BLaER1 (cell line): ENCODE measurements around the gene SNAP23.
"Not testable (repeated sequence)": the region's sequence is repeated elsewhere in the genome, so short reads cannot be mapped to it uniquely, and the experiment has no call there.

Experiments
- H3K27ac ChIP-seq: shearing (Covaris generic); formaldehyde crosslinking; 2 replicates; pipeline ENCODE4 v1.8.1; 2022
- H3K27me3 ChIP-seq: shearing (Covaris generic); formaldehyde crosslinking; 2 replicates; pipeline ENCODE4 v1.8.1; 2022
- H3K36me3 ChIP-seq: shearing (Covaris generic); formaldehyde crosslinking; 2 replicates; pipeline ENCODE4 v1.8.1; 2022
- H3K4me1 ChIP-seq: shearing (Covaris generic); formaldehyde crosslinking; 2 replicates; pipeline ENCODE4 v1.8.1; 2022
- H3K4me2 ChIP-seq: shearing (Covaris generic); formaldehyde crosslinking; 2 replicates; pipeline ENCODE4 v1.8.1; 2022
- H3K4me3 ChIP-seq: shearing (Covaris generic); formaldehyde crosslinking; 2 replicates; pipeline ENCODE4 v1.8.1; 2022
- H3K9ac ChIP-seq: shearing (Covaris generic); formaldehyde crosslinking; 2 replicates; pipeline ENCODE4 v1.8.1; 2022
- H3K9me3 ChIP-seq: shearing (Covaris generic); formaldehyde crosslinking; 2 replicates; pipeline ENCODE4 v1.8.1; 2022
- H4K20me1 ChIP-seq: shearing (Covaris generic); formaldehyde crosslinking; 2 replicates; pipeline ENCODE4 v1.8.1; 2022
- Cebpa-rat ChIP-seq: shearing (Covaris generic); IDR thresholded peaks from 2 replicates; pipeline ENCODE4 v1.8.1; 2022

Gene SNAP23

GRCh38 chr15:42549741-42550392 is 54.4 kb downstream of the SNAP23 start:
- peak overlapping the region; percentile 88 for H3K4me3 ChIP-seq
- H3K27ac ChIP-seq, result peak overlapping the region; percentile 82
- H3K9ac ChIP-seq, result peak overlapping the region; percentile 88
- H3K27me3 ChIP-seq, result no peaks in the 10 kb centered on the region
- H3K36me3 ChIP-seq, result peaks cover 38% of the 10 kb centered on the region
- H3K4me1 ChIP-seq, result peaks cover 44% of the 10 kb centered on the region
- H3K9me3 ChIP-seq, result no peaks in the 10 kb centered on the region
- peaks cover 36% of the 10 kb centered on the region for H4K20me1 ChIP-seq
- H3K4me2 ChIP-seq, result peak overlapping the region; percentile 87
- no peak for TF ChIP-seq Cebpa-rat

DNA sequence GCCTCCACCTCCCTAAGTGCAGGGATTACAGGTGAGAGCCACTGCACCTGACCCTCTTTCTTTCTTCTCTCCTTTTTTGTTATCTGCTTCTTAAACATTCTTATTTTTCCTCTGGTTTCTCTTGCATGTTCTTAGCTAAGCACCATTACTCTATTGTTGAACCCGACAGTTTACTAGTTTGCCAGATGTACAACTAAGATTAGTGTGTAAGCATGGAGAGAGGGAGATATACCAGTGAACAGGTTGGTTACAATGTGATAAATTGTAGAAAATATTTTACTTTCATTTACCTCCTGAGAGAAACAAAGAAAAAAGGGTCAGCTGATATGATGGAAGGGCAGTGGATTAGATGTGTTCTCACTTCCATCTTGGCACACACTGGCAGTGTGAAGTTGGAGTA is 58.1 kb downstream of the SNAP23 start:
- TF ChIP-seq Cebpa-rat, result no peak
- H3K27ac ChIP-seq, result no peak overlapping the region
- no peak overlapping the region for H3K4me2 ChIP-seq
- H3K4me1 ChIP-seq, result peaks cover 19% of the 10 kb centered on the region
- peaks cover 48% of the 10 kb centered on the region for H4K20me1 ChIP-seq
- H3K36me3 ChIP-seq, result peaks cover 56% of the 10 kb centered on the region
- no peak overlapping the region; the same call in 1 of the 2 replicates for H3K9ac ChIP-seq
- no peaks in the 10 kb centered on the region; the same call in 1 of the 2 replicates for H3K9me3 ChIP-seq
- no peaks in the 10 kb centered on the region for H3K27me3 ChIP-seq
- H3K4me3 ChIP-seq, result no peak overlapping the region

DNA sequence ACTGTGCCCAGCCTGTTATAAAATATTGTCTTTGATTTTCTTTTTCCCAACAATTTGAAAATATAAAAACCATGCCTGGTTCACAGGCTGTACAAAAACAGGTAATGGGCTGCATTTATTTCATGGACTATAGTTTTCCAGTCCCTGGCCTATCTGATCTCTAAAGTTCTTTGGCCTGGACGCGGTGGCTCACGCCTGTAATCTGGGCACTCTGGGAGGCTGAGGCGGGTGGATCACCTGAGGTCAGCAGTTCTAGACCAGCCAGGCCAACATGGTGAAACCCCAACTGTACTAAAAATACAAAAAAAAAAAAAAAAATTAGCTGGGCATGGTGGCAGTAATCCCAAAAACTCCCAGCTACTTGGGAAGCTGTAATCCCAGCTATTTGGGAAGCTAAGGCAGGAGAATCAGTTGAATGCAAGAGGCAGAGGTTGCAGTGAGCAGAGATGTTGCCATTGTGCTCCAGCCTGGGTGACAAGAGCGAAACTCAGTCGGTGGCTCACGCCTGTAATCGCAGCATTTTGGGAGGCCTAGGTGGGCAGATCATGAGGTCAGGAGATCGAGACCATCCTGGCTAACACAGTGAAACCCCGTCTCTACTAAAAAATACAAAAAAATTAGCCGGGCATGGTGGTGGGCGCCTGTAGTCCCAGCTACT is 61.2 kb downstream of the SNAP23 start:
- H3K4me1 ChIP-seq, H3K9me3 ChIP-seq, H3K9ac ChIP-seq, H3K4me3 ChIP-seq, H3K4me2 ChIP-seq, H3K27me3 ChIP-seq, H3K27ac ChIP-seq: not testable (repeated sequence)
- H3K36me3 ChIP-seq, result peaks cover 84% of the 10 kb centered on the region
- H4K20me1 ChIP-seq, result peaks cover 50% of the 10 kb centered on the region

- H3K9ac ChIP-seq, result no peak overlapping the region
- H3K4me3 ChIP-seq, result no peak overlapping the region
- H3K4me2 ChIP-seq, result no peak overlapping the region
- H3K27me3 ChIP-seq, result no peaks in the 10 kb centered on the region
- H3K4me1 ChIP-seq, result no peaks in the 10 kb centered on the region
- H3K27ac ChIP-seq, result no peak overlapping the region
- peaks cover 90% of the 10 kb centered on the region for H3K36me3 ChIP-seq
- H4K20me1 ChIP-seq, result peaks cover 30% of the 10 kb centered on the region
- no peaks in the 10 kb centered on the region; the same call in 1 of the 2 replicates for H3K9me3 ChIP-seq
- no peak for TF ChIP-seq Cebpa-rat
These were observed 63.3 kb downstream of the SNAP23 start for GRCh38 chr15:42558739-42559138.

DNA sequence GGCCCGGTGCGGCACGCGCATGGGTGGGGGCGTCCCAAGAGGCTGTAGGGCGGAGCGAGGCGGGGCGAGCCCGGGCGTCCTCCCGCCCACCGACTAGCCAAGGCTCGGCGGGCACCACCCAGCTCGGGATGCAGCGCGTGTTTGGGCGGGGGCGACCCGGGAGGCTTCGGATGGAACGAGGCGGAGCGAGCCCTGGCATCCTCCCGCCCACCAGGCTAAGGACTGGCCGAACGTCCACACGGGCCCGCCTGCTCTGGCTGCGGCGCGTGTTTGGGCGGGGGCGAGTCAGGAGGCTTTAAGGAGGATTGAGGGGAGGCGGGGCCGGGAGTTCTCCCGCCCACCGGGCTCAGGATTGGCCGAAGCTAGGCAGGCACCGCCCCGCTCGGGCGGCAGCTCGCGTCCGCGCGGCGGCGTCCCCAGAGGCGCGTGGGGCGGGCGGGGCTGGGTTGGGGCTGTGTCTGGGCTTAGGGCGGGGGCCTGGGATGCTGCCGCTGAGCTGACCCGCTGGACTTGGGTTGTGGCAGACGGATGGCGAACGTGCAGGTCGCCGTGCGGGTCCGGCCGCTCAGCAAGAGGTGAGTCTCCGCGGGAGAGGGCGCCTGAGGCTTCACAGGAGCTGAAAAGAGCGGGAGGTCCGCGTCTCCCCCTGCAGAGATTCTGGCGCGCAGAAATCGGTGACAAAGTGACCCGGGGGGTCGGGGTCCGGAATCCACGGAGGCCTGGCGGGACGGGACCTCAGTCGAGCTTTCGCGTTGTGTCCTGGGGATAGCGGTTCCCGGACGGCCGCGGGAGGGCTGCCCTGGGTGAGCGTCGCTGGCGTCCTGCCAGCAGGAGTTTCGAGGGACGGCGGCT is 80.0 kb downstream of the SNAP23 start, which contains the start of gene STARD9:
STARD9 (plus strand) TSS at position 419 of the 852 bp plus-strand sequence; CDS start at position 529, 110 bp downstream.
- no peaks in the 10 kb centered on the region for H3K27me3 ChIP-seq
- H3K36me3 ChIP-seq, result peaks cover 1% of the 10 kb centered on the region; the same call in 1 of the 2 replicates
- H3K9me3 ChIP-seq, result no peaks in the 10 kb centered on the region
- peaks cover 50% of the 10 kb centered on the region for H3K4me1 ChIP-seq
- peak within 1 kb of the TSS; percentile 88 for H3K4me3 ChIP-seq
- peak within 1 kb of the TSS; percentile 85 for H3K9ac ChIP-seq
- H3K4me2 ChIP-seq, result peak within 1 kb of the TSS; percentile 94
- peaks cover 17% of the 10 kb centered on the region; the same call in 1 of the 2 replicates for H4K20me1 ChIP-seq
- TF ChIP-seq Cebpa-rat, result no peak
- peak within 1 kb of the TSS; percentile 75 for H3K27ac ChIP-seq

DNA sequence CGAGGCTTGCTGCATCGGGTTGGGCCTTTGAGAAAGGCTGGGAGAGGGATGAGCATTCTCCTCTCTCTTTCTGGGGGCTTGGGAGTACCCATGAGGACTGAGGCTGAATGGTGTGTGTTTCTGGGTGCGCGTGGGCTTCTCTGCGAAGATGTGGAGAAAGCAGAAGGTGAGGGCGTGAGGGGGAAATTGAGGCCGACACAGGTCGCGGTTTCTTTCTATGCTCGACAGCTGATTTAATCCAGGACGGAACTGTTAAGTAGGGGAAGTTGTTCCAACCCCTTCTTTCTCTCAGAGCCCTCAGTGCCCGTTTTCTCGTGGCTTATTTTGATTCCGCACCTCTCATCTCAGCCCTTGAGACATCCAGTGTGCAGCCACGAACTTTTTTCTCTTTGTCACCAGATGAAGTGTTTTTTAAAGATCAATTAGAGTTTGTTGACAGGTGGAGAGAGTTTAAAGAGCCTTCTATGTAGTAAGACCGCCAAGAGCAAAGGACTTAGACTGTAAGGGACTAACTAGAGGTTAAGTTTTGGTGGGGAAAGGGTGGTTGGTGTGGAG is 80.7 kb downstream of the SNAP23 start:
- Histone ChIP-seq H3K27me3 (no peaks in the 10 kb centered on the region), H3K4me2 (peak overlapping the region; percentile 94), H3K36me3 (no peaks in the 10 kb centered on the region), H3K4me3 (peak overlapping the region; percentile 88), H4K20me1 (peaks cover 18% of the 10 kb centered on the region; the same call in 1 of the 2 replicates), H3K4me1 (peaks cover 57% of the 10 kb centered on the region), H3K9me3 (no peaks in the 10 kb centered on the region), H3K27ac (peak overlapping the region; percentile 75), H3K9ac (peak overlapping the region; percentile 85)
- TF ChIP-seq Cebpa-rat, result no peak

DNA sequence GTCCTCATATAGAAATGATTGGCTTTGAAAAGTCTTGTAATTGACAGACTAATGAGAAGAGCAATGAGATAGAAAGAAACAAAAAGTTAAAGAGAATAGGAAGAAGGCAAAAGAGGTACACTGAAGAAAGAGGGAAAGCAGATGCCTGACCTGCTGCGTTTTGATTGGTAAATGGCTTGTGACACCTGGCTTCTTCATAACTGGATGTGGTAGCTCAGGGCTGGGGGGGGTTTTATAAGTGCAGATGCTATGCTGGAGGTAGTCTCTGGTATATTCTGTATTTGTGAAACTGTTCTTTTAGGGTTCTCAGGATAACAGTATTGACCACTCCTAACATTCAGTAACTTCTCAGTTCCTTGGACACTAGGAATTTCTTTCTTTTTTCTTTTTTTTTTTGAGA is 81.3 kb downstream of the SNAP23 start:
- TF ChIP-seq Cebpa-rat, result no peak
- Histone ChIP-seq H3K9me3 (no peaks in the 10 kb centered on the region), H3K9ac (peak overlapping the region; percentile 85), H3K4me2 (peak overlapping the region; percentile 94), H3K27me3 (no peaks in the 10 kb centered on the region), H4K20me1 (peaks cover 18% of the 10 kb centered on the region; the same call in 1 of the 2 replicates), H3K4me3 (peak overlapping the region; percentile 88), H3K27ac (no peak overlapping the region), H3K4me1 (peaks cover 61% of the 10 kb centered on the region), H3K36me3 (no peaks in the 10 kb centered on the region)

DNA sequence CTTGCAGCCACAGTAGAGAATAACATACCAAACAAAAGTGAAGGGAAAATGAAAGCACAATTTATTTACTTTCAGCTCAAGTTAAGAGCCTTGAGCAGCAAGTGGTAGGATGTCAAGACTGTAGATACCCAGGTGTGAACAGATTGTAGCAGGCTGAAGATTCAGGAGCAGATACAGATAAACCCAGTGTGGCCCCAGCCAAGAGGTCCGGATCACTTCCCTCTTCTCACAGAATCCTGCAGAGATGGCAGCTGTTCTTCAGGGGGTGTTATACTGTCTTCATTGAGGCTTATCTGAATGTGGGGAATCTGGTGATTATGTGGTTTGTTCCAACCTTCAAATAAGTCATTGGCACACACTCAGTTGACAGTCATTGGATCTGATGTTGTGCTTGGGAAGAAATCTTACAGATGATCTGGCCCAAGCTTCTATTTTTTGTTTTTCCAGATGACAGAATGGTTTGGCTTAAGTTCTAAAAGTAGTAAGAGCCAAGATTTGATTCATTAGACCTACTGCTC is 82.1 kb downstream of the SNAP23 start:
- peaks cover 69% of the 10 kb centered on the region for H3K4me1 ChIP-seq
- H3K4me3 ChIP-seq, result no peak overlapping the region
- H3K27ac ChIP-seq, result no peak overlapping the region
- H4K20me1 ChIP-seq, result peaks cover 18% of the 10 kb centered on the region; the same call in 1 of the 2 replicates
- H3K9me3 ChIP-seq, result no peaks in the 10 kb centered on the region
- H3K9ac ChIP-seq, result no peak overlapping the region
- H3K4me2 ChIP-seq, result peak overlapping the region; percentile 94
- no peaks in the 10 kb centered on the region for H3K27me3 ChIP-seq
- no peak for TF ChIP-seq Cebpa-rat
- H3K36me3 ChIP-seq, result no peaks in the 10 kb centered on the region

- Histone ChIP-seq H3K9ac (no peak overlapping the region), H3K36me3 (no peaks in the 10 kb centered on the region), H3K4me3 (no peak overlapping the region), H3K9me3 (no peaks in the 10 kb centered on the region), H3K27ac (no peak overlapping the region), H3K27me3 (no peaks in the 10 kb centered on the region), H3K4me2 (0 out of 2 replicates have a peak overlapping the region, but pooled peaks have one; percentile 3), H4K20me1 (peaks cover 18% of the 10 kb centered on the region; the same call in 1 of the 2 replicates), H3K4me1 (peaks cover 84% of the 10 kb centered on the region)
- no peak for TF ChIP-seq Cebpa-rat
These were observed 83.6 kb downstream of the SNAP23 start for GRCh38 chr15:42578984-42579537.
